SHP77 (cell line): ENCODE results near the gene CLCNKB.
"Not testable (repeated sequence)": the region's sequence is repeated elsewhere in the genome, so short reads cannot be mapped to it uniquely, and the experiment has no call there.

Experiments used
- DNase-seq, 2 experiments: peaks; one replicate each; lab custom pipeline; 2025; lab: John Stamatoyannopoulos, UW

CLCNKB gene

GRCh38 chr1:16015491-16015890 is 28.1 kb upstream of the CLCNKB start:
- DNase-seq: no peak

DNA sequence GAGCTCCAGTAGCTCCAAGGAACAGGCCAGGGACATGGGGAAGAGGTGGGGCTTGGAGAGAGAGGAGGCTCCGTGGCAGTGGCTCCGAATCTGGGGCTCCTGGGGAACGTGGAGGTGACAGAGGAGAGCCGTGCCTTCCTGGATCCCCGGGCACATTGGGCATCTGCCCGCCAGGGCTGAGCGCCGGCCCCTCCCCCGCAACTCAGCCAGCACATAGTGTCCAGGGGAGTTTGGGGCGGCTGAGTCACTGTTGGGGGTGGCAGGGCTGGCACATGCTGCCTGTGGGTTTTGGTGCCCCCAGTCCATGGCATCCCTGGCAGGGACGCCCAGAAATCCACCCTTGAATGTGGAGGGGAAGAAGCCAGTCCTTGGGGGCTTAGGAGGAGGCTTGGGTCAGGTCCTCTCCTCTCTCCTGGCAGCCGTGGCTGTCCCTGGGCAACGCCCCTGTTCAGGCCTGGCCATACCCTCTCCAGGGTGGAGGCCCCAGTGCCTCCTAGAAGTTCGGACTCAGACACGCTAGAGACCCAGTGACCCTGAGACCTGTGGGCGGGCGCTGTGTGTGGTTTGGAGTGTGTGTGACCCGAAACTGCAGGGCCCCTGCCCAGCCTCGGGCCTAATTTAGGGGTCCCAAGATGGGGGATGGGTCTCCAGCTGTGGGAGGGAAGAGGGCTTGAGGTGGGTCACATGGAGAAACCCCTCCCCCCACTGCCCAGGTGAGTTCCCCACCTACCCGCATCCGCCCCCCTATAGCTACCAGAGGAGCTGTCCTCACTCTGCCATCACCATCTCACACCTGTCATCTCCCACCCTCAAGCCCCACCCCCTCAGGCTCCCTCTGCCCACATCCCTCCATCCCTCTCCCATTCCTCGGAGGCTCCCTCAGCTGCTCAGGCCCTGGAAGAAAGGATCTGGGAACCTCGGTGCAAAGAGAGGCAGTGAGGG is 27.4 kb upstream of the CLCNKB start:
- no peak for DNase-seq

DNA sequence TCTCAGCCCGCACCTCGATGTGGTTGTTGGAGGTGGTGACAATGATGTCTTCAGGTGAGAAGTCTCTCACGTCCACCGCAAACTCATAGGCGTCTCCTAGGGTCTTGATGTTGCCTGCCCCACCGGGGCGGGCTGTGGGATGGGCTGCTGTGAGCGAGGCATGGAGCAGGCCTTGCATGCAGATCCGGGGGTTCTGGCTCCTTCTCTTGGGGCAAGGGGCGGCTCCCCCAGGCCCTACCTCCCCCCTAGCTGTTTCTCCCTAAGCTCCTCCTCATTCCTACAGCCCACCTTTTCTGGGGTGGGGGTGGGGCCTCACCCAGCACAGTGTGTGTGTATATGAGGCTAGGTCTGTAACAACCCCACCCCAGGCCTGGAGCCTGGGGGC is 26.5 kb upstream of the CLCNKB start:
- DNase-seq: no peak

DNA sequence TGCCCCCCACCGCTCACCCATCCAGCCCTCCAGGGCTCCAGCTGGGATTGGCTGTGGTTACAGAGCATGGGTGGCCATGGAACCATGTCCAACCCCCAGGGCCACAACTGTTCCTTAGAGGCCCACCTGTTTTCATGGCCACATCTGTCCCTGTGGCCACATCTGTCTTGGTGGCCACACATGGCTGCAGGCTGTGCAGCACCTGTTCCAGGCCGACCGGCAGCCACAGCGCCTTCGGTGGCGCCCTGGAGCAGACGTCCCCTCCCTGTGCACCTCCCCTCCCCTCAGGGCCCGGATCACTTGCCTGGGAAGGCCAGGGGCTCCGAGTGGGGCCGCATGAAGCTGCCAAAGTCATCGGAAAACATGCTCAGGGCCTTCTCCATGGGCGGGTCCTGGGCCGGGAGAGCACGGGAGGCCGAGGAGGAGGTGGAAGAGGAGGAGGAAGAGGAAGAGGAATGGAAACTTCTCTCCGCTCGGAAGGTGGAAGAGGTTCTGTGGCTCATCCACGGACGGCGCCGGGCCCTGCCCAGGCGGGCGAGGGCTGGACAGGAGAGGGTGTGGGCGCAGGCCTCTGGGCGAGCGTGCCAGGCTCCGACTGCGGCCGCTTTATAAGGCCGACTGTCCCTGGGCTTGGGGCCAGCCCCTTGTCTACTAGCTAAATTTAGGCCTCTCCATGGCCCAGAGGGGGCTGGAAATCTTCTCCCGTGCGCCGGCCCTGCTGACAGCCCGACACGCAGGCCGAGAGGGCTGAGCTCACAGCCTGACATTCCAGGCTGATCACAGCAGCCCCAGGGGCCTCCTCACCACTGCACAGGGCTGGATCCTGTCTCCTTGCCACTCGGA is 25.9 kb upstream of the CLCNKB start, which contains the start of gene HSPB7:
HSPB7 (minus strand) TSS at position 583 of the 843 bp plus-strand sequence; CDS start at position 503, 80 bp downstream.
- peak; percentile 10 to 39 for DNase-seq

- no peak for DNase-seq
These were observed 25.3 kb upstream of the CLCNKB start for GRCh38 chr1:16018308-16018707.

GRCh38 chr1:16018749-16019643 is 24.6 kb upstream of the CLCNKB start:
- DNase-seq: peak; percentile 25 to 36

- peak in 1 of 2 experiments; percentile 19 for DNase-seq
These were observed 23.8 kb upstream of the CLCNKB start for GRCh38 chr1:16019644-16020277.

GRCh38 chr1:16020325-16020724 is 23.3 kb upstream of the CLCNKB start:
- DNase-seq: no peak

DNA sequence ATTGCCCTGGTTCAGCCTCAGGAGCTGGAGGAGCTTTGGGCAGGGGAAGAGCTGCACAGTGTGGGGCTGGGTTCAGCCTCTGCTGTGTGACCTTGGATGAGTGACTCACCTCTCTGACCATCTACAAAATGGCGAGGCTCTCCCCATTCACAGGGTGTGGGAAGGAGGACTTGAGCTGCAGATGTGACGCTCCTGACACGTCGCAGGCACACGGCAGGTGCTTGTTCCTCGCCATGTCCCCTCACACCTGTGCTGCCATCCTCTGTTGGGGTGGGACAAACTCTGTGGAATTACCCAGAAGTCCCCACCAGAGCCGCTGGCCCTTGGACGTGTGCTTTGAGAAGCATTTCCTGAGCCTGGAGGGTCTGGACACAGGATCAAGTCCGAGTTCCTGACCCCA is 22.7 kb upstream of the CLCNKB start:
- not testable (repeated sequence) for DNase-seq

DNA sequence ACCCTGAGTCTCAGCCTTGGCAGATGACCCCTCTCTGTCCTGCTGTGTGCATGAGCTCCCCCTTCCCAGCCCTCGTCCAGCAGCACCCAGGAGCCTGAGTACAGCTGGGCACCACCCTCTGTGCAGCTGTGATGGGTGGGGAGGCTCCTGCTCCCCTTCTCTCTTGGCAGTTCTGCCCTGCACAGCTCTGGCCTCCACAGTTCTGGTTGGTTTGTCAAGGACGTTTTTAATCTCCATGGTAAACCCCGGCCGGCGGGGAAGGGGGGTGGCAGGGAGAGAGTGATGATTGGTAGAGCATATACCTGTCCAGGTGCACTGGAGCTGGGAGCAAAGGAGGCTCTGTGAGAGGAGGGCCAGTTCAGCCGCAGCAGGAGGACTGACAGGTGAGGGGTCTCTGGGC is 21.9 kb upstream of the CLCNKB start, which contains the start of gene CLCNKA:
CLCNKA (plus strand) TSS at position 356 of the 400 bp plus-strand sequence. CDS start 584 bp downstream, outside the sequence.
- no peak for DNase-seq

- no peak for DNase-seq
These were observed 21.2 kb upstream of the CLCNKB start for GRCh38 chr1:16022393-16022792.

DNA sequence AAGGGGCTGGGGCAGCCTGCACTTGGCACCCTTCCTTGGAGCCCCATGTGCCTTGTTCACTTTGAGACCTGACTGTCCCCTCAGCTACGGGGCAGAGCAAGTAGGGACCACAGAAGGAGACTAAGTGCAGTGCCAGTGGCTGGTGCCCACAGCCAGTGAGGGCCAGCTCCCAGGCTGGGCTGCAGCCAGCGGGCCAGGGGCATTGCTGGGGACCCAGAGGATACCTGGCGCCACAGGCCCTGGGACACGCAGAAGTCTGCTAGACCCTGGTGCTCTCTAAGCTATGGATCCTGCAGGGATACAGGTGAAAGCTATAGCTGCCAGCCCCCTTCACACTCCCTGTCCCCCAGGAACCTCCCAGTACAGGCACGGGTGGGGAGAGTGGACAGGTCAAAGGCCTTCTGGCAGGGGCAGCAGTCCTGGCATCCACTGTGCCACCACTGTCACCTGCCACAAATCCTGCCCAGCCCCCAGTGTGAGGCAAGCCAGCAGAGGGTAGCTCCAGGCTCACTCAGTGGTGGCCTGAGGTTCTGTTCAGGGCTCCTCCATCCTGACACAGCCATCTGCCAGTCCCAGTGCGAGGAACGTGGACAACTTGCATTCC is 20.4 kb upstream of the CLCNKB start:
- no peak for DNase-seq

DNA sequence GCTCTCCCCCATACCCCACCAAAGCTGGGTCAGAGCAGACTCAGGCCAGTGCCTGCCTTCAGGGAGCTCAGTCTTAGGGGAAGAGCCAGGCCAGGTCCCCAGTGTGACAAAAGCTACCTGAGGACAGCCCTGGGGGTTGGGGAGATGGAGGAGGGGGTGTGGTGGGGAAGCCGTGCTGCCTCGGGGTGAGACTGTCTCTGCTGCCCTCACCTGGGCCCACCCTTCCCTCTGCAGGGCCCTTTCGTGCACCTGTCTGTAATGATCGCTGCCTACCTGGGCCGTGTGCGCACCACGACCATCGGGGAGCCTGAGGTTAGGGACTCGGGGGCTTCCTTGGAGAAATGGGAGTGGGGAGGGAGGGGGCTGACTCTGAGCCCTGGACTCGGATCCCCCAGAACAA is 17.3 kb upstream of the CLCNKB start:
- DNase-seq: not testable (repeated sequence)

GRCh38 chr1:16026723-16027484 is 16.7 kb upstream of the CLCNKB start:
- no peak for DNase-seq

GRCh38 chr1:16028237-16029002 is 15.2 kb upstream of the CLCNKB start:
- no peak for DNase-seq

DNA sequence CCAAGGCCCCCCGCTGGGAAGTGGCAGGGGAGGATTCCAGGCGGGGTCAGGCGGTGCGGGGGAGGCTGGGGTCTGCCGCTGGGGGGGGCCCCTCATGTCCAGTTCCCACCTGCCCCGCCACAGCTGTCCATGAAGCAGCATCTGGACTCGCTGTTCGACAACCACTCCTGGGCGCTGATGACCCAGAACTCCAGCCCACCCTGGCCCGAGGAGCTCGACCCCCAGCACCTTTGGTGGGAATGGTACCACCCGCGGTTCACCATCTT is 14.6 kb upstream of the CLCNKB start:
- not testable (repeated sequence) for DNase-seq

- no peak for DNase-seq
These were observed 14.3 kb upstream of the CLCNKB start for GRCh38 chr1:16029288-16029687.

DNA sequence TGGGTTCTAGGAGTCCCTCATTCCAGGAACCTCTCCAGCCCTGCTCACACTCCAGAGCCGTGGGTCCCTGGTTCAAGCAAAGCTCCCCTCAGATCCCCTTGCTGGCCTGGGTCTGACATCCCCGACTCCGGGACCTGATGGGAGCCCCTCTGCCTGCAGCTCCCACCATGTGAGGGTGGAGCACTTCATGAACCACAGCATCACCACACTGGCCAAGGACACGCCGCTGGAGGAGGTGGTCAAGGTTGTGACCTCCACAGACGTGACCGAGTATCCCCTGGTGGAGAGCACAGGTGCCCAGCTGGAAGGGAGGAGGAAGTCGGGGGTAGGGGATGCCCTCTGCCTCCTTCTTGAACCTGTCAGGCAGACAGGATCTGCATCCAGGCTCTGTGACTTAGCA is 12.0 kb upstream of the CLCNKB start:
- DNase-seq: no peak

DNA sequence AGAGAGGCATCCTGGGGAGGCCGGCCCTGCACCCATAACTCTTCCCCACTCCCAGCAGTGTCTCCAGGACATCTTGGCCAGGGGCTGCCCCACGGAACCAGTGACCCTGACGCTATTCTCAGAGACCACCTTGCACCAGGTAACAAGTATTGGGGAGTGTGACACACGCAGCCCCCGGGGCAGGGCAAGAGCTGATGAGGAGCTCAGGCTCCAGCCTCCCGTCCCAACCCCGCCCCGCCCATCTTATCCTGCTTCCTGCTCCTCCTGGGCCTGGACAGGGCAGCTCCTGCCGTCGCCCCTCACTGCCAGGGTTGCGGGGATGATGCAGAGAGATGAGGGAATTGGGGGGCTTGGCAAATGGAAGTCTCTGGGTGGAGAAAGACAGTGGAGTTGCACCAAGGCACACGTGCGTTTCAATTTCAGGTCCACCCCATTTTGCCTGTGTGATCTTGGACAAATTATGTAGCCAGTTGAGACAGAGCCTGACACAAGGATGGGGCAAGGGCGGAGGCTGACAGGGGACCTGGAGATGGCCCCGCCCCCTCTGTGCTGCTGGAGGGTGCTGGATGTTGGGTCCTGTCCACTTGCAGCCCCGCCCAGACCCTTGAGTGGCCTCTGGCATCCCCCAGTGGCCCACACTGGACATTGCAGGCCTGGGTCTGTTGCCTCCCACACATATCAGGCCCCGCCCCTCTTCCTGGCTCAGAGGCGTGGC is 11.0 kb upstream of the CLCNKB start:
- DNase-seq: peak; percentile 67 to 82
